Medulla oblongata (tissue), 1 donor: Measurements from ENCODE around the gene DMC1.
"Not testable (repeated sequence)": the region's sequence is repeated elsewhere in the genome, so short reads cannot be mapped to it uniquely, and the experiment has no call there.

Experiments used
- DNase-seq: peaks from one replicate; pipeline ENCODE4 v3.0.0-alpha.2; 2015; ENCODE audit errors: extremely low spot score

The DMC1 gene

GRCh38 chr22:38501797-38502672 is 67.9 kb downstream of the DMC1 start:
- DNase-seq, result no peak

GRCh38 chr22:38497869-38498268 is 72.1 kb downstream of the DMC1 start:
- no peak for DNase-seq

GRCh38 chr22:38494939-38495338 is 75.0 kb downstream of the DMC1 start:
- DNase-seq, result no peak

- no peak for DNase-seq
Observed at GRCh38 chr22:38494498-38494897, 75.5 kb downstream of the DMC1 start.

GRCh38 chr22:38491707-38492348 is 78.2 kb downstream of the DMC1 start:
- no peak for DNase-seq

- peak; percentile 79 for DNase-seq
Observed at GRCh38 chr22:38490915-38491314, 79.1 kb downstream of the DMC1 start.

GRCh38 chr22:38490475-38490874 is 79.5 kb downstream of the DMC1 start:
- DNase-seq, result no peak

GRCh38 chr22:38489561-38490145 is 80.3 kb downstream of the DMC1 start:
- DNase-seq, result no peak

- DNase-seq, result no peak
Observed at GRCh38 chr22:38489142-38489541, 80.8 kb downstream of the DMC1 start.

- DNase-seq, result no peak
Observed at GRCh38 chr22:38487946-38488345, 82.0 kb downstream of the DMC1 start.

GRCh38 chr22:38485783-38486182 is 84.2 kb downstream of the DMC1 start:
- no peak for DNase-seq

GRCh38 chr22:38484244-38484643 is 85.7 kb downstream of the DMC1 start:
- DNase-seq, result no peak

- DNase-seq, result no peak
Observed at GRCh38 chr22:38482662-38483308, 87.2 kb downstream of the DMC1 start.

GRCh38 chr22:38481871-38482332 is 88.1 kb downstream of the DMC1 start:
- no peak for DNase-seq

- no peak for DNase-seq
Observed at GRCh38 chr22:38481162-38481870, 88.7 kb downstream of the DMC1 start.

GRCh38 chr22:38479096-38479837 is 90.7 kb downstream of the DMC1 start:
- DNase-seq, result no peak

GRCh38 chr22:38477585-38477984 is 92.4 kb downstream of the DMC1 start:
- no peak for DNase-seq

GRCh38 chr22:38474003-38474607 is 95.9 kb downstream of the DMC1 start:
- DNase-seq, result no peak

GRCh38 chr22:38471237-38471636 is 98.7 kb downstream of the DMC1 start:
- no peak for DNase-seq

- not testable (repeated sequence) for DNase-seq
Observed at GRCh38 chr22:38470179-38470578, 99.8 kb downstream of the DMC1 start.
